H1 (cell line): Measurements from ENCODE around the gene DNAJC5G. TPM values are rescaled to one million over a fixed set of nuclear protein-coding genes. Genes with fewer than 3 reads are reported as not detected.
A peak's percentile ranks its signal among the peaks of the same experiment; 100 is the strongest.

ENCODE experiments used
- CTCF ChIA-PET: fragments of 300-600 bp; sonication (Branson Sonifier 250); formaldehyde crosslinking; loops from one replicate; lab custom pipeline; 2021; ENCODE audit not compliant: partially characterized antibody; lab: Charles Lee
- POLR2A ChIA-PET: fragments of 300-600 bp; sonication (Branson Sonifier 250); formaldehyde crosslinking; loops from one replicate; lab custom pipeline; 2021; ENCODE audit warnings: inconsistent platforms; ENCODE audit not compliant: partially characterized antibody; lab: Charles Lee
- DNase-seq, 2 experiments: peaks; one replicate each; pipeline versions ENCODE4 v3.0.0 to v3.0.0-alpha.2; 2010 to 2022; ENCODE audit warnings: low spot score in 2 of 2, low read depth in 1 of 2, mixed read lengths in 1 of 2
- FAIRE-seq: peaks from 2 replicates; lab custom pipeline; 2011; peaks lifted over from hg19 to GRCh38; lab: Jason Lieb, UNC
- H2AFZ ChIP-seq: 2 replicates; pipeline ENCODE4 v1.8.1; 2012; ENCODE audit warnings: low read length, inconsistent platforms
- H2AK5ac ChIP-seq: 2 replicates; pipeline ENCODE4 v1.6.1; 2013; ENCODE audit warnings: low read depth, low read length
- H2BK120ac ChIP-seq: replicated peaks from 2 replicates; pipeline ENCODE3; 2013; ENCODE audit warnings: low read depth, low read length, inconsistent platforms
- H2BK12ac ChIP-seq: 2 replicates; pipeline ENCODE4 v1.6.1; 2013; ENCODE audit warnings: low read depth, low read length
- H2BK15ac ChIP-seq: 2 replicates; pipeline ENCODE4 v1.6.1; 2013; ENCODE audit warnings: low read length
- H2BK20ac ChIP-seq: 2 replicates; pipeline ENCODE4 v1.6.1; 2013; ENCODE audit warnings: low read length
- H2BK5ac ChIP-seq: 2 replicates; pipeline ENCODE4 v1.6.1; 2013; ENCODE audit warnings: low read depth, low read length
- H3K14ac ChIP-seq: 2 replicates; pipeline ENCODE4 v1.6.1; 2013; ENCODE audit warnings: inconsistent platforms; ENCODE audit not compliant: insufficient read length
- H3K18ac ChIP-seq: 2 replicates; pipeline ENCODE4 v1.6.1; 2013; ENCODE audit warnings: low read length; ENCODE audit errors: extremely low read depth
- H3K23ac ChIP-seq: 2 replicates; pipeline ENCODE4 v1.6.1; 2013; ENCODE audit warnings: inconsistent platforms; ENCODE audit not compliant: insufficient read length
- H3K23me2 ChIP-seq: 2 replicates; pipeline ENCODE4 v1.6.1; 2013; ENCODE audit warnings: low read depth, low read length
- H3K27ac ChIP-seq: 2 replicates; pipeline ENCODE4 v1.6.1; 2011; ENCODE audit warnings: low read depth, low read length, inconsistent platforms
- H3K27me3 ChIP-seq, 4 experiments: replicated peaks in 1 of 4; 1 replicate in 1 of 4; 2 replicates in 3 of 4; pipeline versions ENCODE4 v1.6.1 to v1.8.1; 2011 to 2013; ENCODE audit warnings: low read length in 3 of 4, mild to moderate bottlenecking in 3 of 4, inconsistent platforms in 2 of 4, mixed read lengths in 2 of 4, moderate library complexity in 1 of 4; ENCODE audit not compliant: control insufficient read depth in 3 of 4, insufficient read depth in 3 of 4; ENCODE audit errors: extremely low read depth in 1 of 4
- H3K36me3 ChIP-seq, 4 experiments: 2 replicates each; pipeline versions ENCODE4 v1.6.1 to v1.8.1; 2011 to 2013; ENCODE audit warnings: mild to moderate bottlenecking in 4 of 4, low read length in 3 of 4, moderate library complexity in 2 of 4, control low read depth in 1 of 4, inconsistent platforms in 1 of 4; ENCODE audit not compliant: insufficient read depth in 4 of 4, control insufficient read depth in 2 of 4
- H3K4ac ChIP-seq: replicated peaks from 2 replicates; pipeline ENCODE3; 2013; ENCODE audit warnings: low read length, low read depth, mixed read lengths, inconsistent platforms; ENCODE audit not compliant: insufficient read length
- H3K4me1 ChIP-seq, 4 experiments: replicated peaks in 1 of 4; 1 replicate in 1 of 4; 2 replicates in 3 of 4; pipeline versions ENCODE4 v1.6.1 to v1.8.1; 2011 to 2013; ENCODE audit warnings: low read length in 3 of 4, inconsistent platforms in 2 of 4, mixed read lengths in 1 of 4; ENCODE audit not compliant: insufficient read depth in 4 of 4, control insufficient read depth in 3 of 4
- H3K4me2 ChIP-seq, 2 experiments: 2 replicates each; pipeline versions ENCODE4 v1.6.1 to v1.8.1; 2011 to 2013; ENCODE audit warnings: low read depth in 2 of 2, low read length in 2 of 2, control low read depth in 1 of 2, inconsistent platforms in 1 of 2, mild to moderate bottlenecking in 1 of 2; ENCODE audit not compliant: insufficient read depth in 1 of 2
- H3K4me3 ChIP-seq, 4 experiments: fragments of 200-600, 300-600 bp in 1 of 4; sonication (generic), shearing (Covaris generic), sonication (Bioruptor Twin) in 1 of 4; 2 replicates each; pipeline versions ENCODE4 v1.5.1 to v1.8.1; 2011 to 2016; ENCODE audit warnings: low read length in 4 of 4, low read depth in 3 of 4, control low read depth in 2 of 4, inconsistent platforms in 2 of 4, mild to moderate bottlenecking in 2 of 4, mixed read lengths in 1 of 4, moderate library complexity in 1 of 4; ENCODE audit not compliant: insufficient read depth in 2 of 4; ENCODE audit errors: extremely low read depth in 1 of 4
- H3K56ac ChIP-seq: replicated peaks from 2 replicates; pipeline ENCODE3; 2013; ENCODE audit warnings: low read depth, mild to moderate bottlenecking, mixed read lengths, low read length, inconsistent platforms; ENCODE audit not compliant: insufficient read length
- H3K79me1 ChIP-seq: 2 replicates; pipeline ENCODE4 v1.6.1; 2013; ENCODE audit warnings: low read depth, low read length, control low read depth
- H3K79me2 ChIP-seq, 2 experiments: 2 replicates each; pipeline versions ENCODE4 v1.6.1 to v1.8.1; 2012 to 2013; ENCODE audit warnings: low read length in 2 of 2, mild to moderate bottlenecking in 2 of 2, inconsistent platforms in 1 of 2; ENCODE audit not compliant: insufficient read depth in 2 of 2, control insufficient read depth in 1 of 2
- H3K9ac ChIP-seq, 4 experiments: replicated peaks in 1 of 4; 1 replicate in 1 of 4; 2 replicates in 3 of 4; pipeline versions ENCODE4 v1.6.1 to v1.8.1; 2011 to 2013; ENCODE audit warnings: low read depth in 3 of 4, low read length in 3 of 4, control low read depth in 2 of 4, mild to moderate bottlenecking in 2 of 4, moderate library complexity in 2 of 4, inconsistent platforms in 1 of 4; ENCODE audit errors: extremely low read depth in 1 of 4
- H3K9me3 ChIP-seq, 2 experiments: 2 replicates each; pipeline versions ENCODE4 v1.6.1 to v1.8.1; 2012 to 2013; ENCODE audit warnings: mild to moderate bottlenecking in 2 of 2, moderate library complexity in 2 of 2, control low read depth in 1 of 2, inconsistent platforms in 1 of 2, low read depth in 1 of 2, low read length in 1 of 2, mixed read lengths in 1 of 2; ENCODE audit not compliant: insufficient read depth in 2 of 2
- H4K20me1 ChIP-seq, 2 experiments: replicated peaks in 1 of 2; 2 replicates each; pipeline versions ENCODE3 to v1.8.1; 2011 to 2013; ENCODE audit warnings: inconsistent platforms in 2 of 2, low read length in 2 of 2, mild to moderate bottlenecking in 1 of 2; ENCODE audit not compliant: insufficient read depth in 2 of 2, control insufficient read depth in 1 of 2
- H4K5ac ChIP-seq: 2 replicates; pipeline ENCODE4 v1.6.1; 2013; ENCODE audit warnings: low read length, low read depth, mixed read lengths, inconsistent platforms; ENCODE audit not compliant: insufficient read length
- H4K8ac ChIP-seq: 2 replicates; pipeline ENCODE4 v1.8.0; 2013; ENCODE audit warnings: mild to moderate bottlenecking, moderate library complexity, low read length, inconsistent platforms; ENCODE audit not compliant: insufficient read depth; ENCODE audit errors: extremely low read depth
- H4K91ac ChIP-seq: replicated peaks from 2 replicates; pipeline ENCODE3; 2013; ENCODE audit warnings: low read length, mixed read lengths, inconsistent platforms; ENCODE audit not compliant: insufficient read length
- EGR1 ChIP-seq: IDR thresholded peaks from 2 replicates; pipeline ENCODE4 v1.6.1; 2011; ENCODE audit warnings: low read depth, low read length, borderline replicate concordance
- NRF1 ChIP-seq: IDR thresholded peaks from 2 replicates; pipeline ENCODE4 v1.6.1; 2011; ENCODE audit warnings: mild to moderate bottlenecking, low read depth, low read length, improper control_type of control experiment
- POU5F1 ChIP-seq: IDR thresholded peaks from 2 replicates; pipeline ENCODE4 v1.6.1; 2011; ENCODE audit warnings: low read depth, mild to moderate bottlenecking, low read length, moderate library complexity
- RFX5 ChIP-seq: IDR thresholded peaks from 2 replicates; pipeline ENCODE4 v1.6.1; 2011; ENCODE audit warnings: low read depth, low read length, improper control_type of control experiment, borderline replicate concordance
- SAP30 ChIP-seq: fragments of 300-600 bp; sonication (generic); IDR thresholded peaks from 2 replicates; pipeline ENCODE4 v1.7.1; 2012; ENCODE audit warnings: low read length, moderate library complexity, mild to moderate bottlenecking, inconsistent platforms; ENCODE audit not compliant: insufficient read depth, insufficient replicate concordance
- SP4 ChIP-seq: IDR thresholded peaks from 2 replicates; pipeline ENCODE4 v1.6.1; 2012; ENCODE audit warnings: low read length, inconsistent platforms
- WGBS, 2 experiments: shearing (Covaris generic) in 1 of 2; methylation state at CpG; one replicate each; pipeline versions ENCODE4 v1.1.6 to v1.1.7; 2013 to 2015; ENCODE audit warnings: low lambda C conversion rate in 2 of 2, mixed read lengths in 2 of 2, inconsistent platforms in 1 of 2, low coverage in 1 of 2, missing lambda C conversion rate in 1 of 2; ENCODE audit not compliant: insufficient replicate concordance in 2 of 2, insufficient coverage in 1 of 2, insufficient read length in 1 of 2; ENCODE audit errors: extremely low coverage in 1 of 2, missing lambda C conversion rate in 1 of 2; 5-methylcytosine and 5-hydroxymethylcytosine counted together
- polyA plus RNA-seq, 7 experiments: library from polyadenylated mRNA; depleted of rRNA in 3 of 7; stranded (reverse) in 5 of 7; unstranded in 2 of 7; fragments of >200 nt in 5 of 7; fragments of 200-250 nt in 2 of 7; gene quantifications; 1 replicate in 5 of 7; 2 replicates in 1 of 7; 4 replicates in 1 of 7; pipeline versions ENCODE4 v1.2.1 to v1.2.3, GENCODE V29; 2011 to 2013; ENCODE audit warnings: missing spikeins in 2 of 7, mixed read lengths in 2 of 7
- total RNA-seq: library from RNA; stranded (reverse); fragmentation: NEBNext Ultra II Directional; extraction: Animal tissue kit (Norgen Biotek cat#: 25700); gene quantifications from 2 replicates; pipeline ENCODE4 v1.2.1, GENCODE V29; 2021
- TF ChIP-seq, protein P1 (sequence below), 3 experiments: IDR thresholded peaks; 1 replicate in 2 of 3; 2 replicates in 1 of 3; pipeline versions ENCODE4 v1.5.1 to v1.6.1; 2011; ENCODE audit warnings: low read length in 3 of 3, mild to moderate bottlenecking in 3 of 3, inconsistent platforms in 2 of 3, low read depth in 1 of 3, moderate library complexity in 1 of 3; ENCODE audit not compliant: insufficient read depth in 1 of 3; ENCODE audit errors: control extremely low read depth in 1 of 3

DNAJC5G gene
- total and polyA plus RNA-seq, 2 of the 8 experiments (the other 6 are each of a cell fraction or from before 2014, with no cell fraction given): 0.83 to 1.4 TPM

DNA sequence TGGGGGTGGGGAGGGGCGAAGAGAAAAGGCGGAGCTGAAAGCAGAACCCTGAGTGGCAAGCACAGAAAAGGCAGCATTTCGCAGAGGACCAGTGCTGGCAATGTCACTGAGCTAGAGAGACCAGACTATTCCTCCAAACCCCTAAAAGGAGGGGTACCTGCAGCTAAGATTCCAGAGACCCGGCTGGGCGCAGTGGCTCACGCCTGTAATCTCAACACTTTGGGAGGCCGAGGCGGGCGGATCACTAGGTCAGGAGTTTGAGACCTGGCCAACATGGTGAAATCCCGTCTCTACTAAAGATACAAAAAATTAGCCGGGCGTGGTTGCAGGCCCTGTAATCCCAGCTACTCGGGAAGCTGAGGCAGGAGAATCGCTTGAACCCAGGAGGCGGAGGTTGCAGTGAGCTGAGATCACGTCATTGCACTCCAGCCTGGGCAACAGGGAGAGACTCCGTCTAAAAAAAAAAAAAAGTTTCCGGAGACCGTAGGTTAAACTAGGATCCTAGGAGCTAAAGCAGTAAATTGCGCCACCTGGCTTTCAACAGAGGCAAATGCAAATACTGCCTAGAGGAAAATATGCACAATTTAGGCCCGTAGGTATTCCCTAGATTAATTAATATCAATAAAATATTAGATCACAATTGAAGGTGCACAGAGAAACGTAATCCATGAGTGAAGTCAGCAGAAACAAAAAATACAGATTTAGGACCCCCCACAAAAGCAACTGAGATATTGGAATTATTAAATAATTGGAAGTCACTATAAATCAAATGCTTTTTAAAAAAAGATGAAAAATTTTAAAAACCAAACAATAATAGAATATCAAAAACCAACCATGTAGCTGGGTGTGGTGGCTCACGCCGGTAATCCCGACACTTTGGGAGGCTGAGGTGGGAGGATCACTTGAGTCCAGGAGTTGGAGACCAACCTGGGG lies 28.1 kb downstream of the DNAJC5G start:
- no peak overlapping the region for H3K56ac ChIP-seq
- no peak overlapping the region for H3K9ac ChIP-seq
- H3K27me3 ChIP-seq: peaks cover 29 to 34% (median 32%) of the 10 kb centered on the region in 4 experiments
- no peak overlapping the region for H2BK20ac ChIP-seq
- no peak overlapping the region for H4K8ac ChIP-seq
- H3K9me3 ChIP-seq: no peaks in the 10 kb centered on the region; a peak in 1 of 4 replicates
- H4K20me1 ChIP-seq: peaks cover 4 to 5% of the 10 kb centered on the region in 2 experiments
- 45% methylated on average over 25 of the region's 25 CpGs; no CpG with 5 or more reads in 1 of the 2 experiments for WGBS, 2 experiments
- H3K27ac ChIP-seq: no peak overlapping the region
- H3K79me2 ChIP-seq: no peaks in the 10 kb centered on the region
- no peak overlapping the region for H3K23ac ChIP-seq
- H3K79me1 ChIP-seq: no peaks in the 10 kb centered on the region
- H4K91ac ChIP-seq: no peak overlapping the region
- H3K4me1 ChIP-seq: peaks cover 0 to 26% (median 13%) of the 10 kb centered on the region in 4 experiments; a peak in 5 of 7 replicates
- H3K4me3 ChIP-seq: peak overlapping the region in 1 of 4 experiments; percentile 14; a peak in 1 of 8 replicates
- ChIA-PET POLR2A (interaction anchor here (0.6 to 4.3 kb wide), 16 partner anchors 9 to 333 kb away, joined by 3 to 38 read pairs (median 4); partner anchors contain the start of genes MAPRE3 and MPV17), CTCF (interaction anchor here (0.6 to 12.3 kb wide), 42 partner anchors 9 to 1578 kb away, joined by 3 to 413 read pairs (median 4); partner anchors contain the start of genes DNAJC5G, GTF3C2, MPV17 and SLC30A3)
- H3K4me2 ChIP-seq: peak overlapping the region in 1 of 2 experiments; percentile 44; a peak in 1 of 4 replicates
- FAIRE-seq (no peak), DNase-seq (peak in 1 of 2 experiments; percentile 64)
- no peak overlapping the region for H2BK120ac ChIP-seq
- H3K18ac ChIP-seq: peak overlapping the region; percentile 5; the same call in 1 of the 2 replicates
- H2AFZ ChIP-seq: no peak overlapping the region; the same call in 1 of the 2 replicates
- no peak overlapping the region for H2AK5ac ChIP-seq
- H3K23me2 ChIP-seq: peaks cover 8% of the 10 kb centered on the region; the same call in 1 of the 2 replicates
- no peak overlapping the region for H4K5ac ChIP-seq
- no peak overlapping the region for H2BK12ac ChIP-seq
- no peak overlapping the region for H3K14ac ChIP-seq
- H3K4ac ChIP-seq: no peak overlapping the region
- no peak overlapping the region for H2BK15ac ChIP-seq
- H3K36me3 ChIP-seq: no peaks in the 10 kb centered on the region
- no peak overlapping the region for H2BK5ac ChIP-seq
- TF ChIP-seq POU5F1 (no peak), EGR1 (no peak), SP4 (no peak), RFX5 (no peak), SAP30 (no peak), NRF1 (no peak)
- TF ChIP-seq, protein P1, sequence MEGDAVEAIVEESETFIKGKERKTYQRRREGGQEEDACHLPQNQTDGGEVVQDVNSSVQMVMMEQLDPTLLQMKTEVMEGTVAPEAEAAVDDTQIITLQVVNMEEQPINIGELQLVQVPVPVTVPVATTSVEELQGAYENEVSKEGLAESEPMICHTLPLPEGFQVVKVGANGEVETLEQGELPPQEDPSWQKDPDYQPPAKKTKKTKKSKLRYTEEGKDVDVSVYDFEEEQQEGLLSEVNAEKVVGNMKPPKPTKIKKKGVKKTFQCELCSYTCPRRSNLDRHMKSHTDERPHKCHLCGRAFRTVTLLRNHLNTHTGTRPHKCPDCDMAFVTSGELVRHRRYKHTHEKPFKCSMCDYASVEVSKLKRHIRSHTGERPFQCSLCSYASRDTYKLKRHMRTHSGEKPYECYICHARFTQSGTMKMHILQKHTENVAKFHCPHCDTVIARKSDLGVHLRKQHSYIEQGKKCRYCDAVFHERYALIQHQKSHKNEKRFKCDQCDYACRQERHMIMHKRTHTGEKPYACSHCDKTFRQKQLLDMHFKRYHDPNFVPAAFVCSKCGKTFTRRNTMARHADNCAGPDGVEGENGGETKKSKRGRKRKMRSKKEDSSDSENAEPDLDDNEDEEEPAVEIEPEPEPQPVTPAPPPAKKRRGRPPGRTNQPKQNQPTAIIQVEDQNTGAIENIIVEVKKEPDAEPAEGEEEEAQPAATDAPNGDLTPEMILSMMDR (IDR thresholded peaks at IDR 0.05; ENCODE audit: control extremely low read depth in 1 of 3, insufficient read depth in 1 of 3, low read depth in 1 of 3, low read length in 3 of 3): peak in 2 of 3 experiments; percentile 74 to 81; a peak in 3 of 4 replicates
